HG03575 (cell line): ENCODE data around the gene NOP56.

Source experiments
- ATAC-seq: cut with Tn5 transposase; IDR thresholded peaks from one replicate; pipeline ENCODE4 v1.9.1; 2021; ENCODE audit not compliant: unreplicated experiment, insufficient number of reproducible peaks, low FRiP score; ENCODE audit errors: extremely low read depth

The NOP56 gene

DNA sequence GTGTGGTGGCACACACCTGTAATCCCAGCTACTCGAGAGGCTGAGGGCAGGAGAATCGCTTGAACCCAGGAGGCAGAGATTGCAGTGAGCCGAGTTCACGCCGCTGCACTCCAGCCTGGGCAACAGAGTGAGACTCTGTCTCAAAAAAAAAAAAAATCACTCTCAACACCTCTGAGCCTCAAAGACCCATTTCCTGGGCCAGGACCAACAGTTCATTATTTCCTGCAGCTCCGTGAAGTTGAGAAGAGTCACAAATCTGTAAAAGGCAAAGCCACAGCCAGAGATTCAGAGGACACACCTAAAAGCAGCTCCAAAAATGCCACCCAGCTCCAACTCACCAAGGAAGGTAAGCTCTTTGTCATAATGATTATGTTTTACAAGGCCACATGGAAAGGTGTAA is 15.2 kb upstream of the NOP56 start:
- ATAC-seq = no peak

DNA sequence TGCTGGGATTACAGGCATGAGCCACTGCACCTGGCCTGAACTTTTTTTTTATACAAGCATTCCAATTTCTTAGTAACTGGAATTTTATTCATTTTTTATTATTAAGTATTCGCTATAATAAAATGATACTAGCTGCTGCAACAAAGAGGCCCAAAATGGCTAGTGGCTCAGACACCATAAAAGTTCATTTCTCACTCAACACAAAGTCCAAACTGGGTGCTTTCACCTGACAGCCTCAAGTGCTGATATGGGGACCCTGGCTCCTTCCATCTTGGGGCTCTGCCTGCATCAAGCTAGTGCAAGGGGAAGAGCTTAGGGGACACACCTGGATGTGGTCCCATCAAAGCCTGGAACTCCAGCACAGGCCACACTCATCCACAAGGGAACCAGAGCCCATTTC is 12.2 kb upstream of the NOP56 start:
- ATAC-seq = no peak

DNA sequence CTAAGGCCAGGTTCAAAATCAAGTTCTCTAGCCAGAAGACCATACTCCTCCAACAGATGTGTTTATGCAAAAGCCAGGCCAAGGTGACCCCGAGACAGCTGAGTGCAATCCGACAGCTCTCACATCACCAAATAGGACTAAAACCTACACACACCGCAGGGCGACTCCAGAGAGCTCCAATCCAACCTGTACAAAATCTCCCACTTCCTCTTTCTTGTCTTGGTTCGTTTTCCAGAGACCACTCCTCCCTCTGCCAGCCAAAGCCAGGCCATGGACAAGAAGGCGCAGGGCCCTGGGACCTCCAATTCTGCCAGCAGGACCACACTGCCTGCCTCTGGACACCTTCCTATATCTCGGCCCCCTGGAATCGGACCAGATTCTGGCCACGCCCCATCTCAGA is 11.5 kb upstream of the NOP56 start:
- no peak for ATAC-seq

DNA sequence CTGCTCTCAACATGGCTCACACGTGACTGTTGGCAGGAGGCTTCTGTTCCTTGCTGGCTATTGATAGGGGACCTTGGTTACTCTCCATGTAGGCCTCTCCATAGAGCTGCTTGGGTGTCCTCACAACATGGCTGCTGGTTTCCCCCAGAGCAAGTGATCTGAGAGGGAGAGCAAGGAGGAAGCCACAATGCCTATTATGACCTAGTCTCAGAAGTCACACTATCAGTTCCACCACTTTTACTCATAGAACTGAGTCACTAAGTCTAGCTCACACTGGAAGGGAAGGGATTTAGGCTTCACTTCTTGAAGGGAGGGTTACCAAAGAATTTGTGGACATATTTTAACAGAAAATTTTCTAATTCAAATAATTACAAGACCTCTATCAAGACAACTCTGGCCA is 8.7 kb upstream of the NOP56 start:
- ATAC-seq = no peak

GRCh38 chr20:2652724-2653555 is 508 bp downstream of the NOP56 start:
- ATAC-seq = no peak

DNA sequence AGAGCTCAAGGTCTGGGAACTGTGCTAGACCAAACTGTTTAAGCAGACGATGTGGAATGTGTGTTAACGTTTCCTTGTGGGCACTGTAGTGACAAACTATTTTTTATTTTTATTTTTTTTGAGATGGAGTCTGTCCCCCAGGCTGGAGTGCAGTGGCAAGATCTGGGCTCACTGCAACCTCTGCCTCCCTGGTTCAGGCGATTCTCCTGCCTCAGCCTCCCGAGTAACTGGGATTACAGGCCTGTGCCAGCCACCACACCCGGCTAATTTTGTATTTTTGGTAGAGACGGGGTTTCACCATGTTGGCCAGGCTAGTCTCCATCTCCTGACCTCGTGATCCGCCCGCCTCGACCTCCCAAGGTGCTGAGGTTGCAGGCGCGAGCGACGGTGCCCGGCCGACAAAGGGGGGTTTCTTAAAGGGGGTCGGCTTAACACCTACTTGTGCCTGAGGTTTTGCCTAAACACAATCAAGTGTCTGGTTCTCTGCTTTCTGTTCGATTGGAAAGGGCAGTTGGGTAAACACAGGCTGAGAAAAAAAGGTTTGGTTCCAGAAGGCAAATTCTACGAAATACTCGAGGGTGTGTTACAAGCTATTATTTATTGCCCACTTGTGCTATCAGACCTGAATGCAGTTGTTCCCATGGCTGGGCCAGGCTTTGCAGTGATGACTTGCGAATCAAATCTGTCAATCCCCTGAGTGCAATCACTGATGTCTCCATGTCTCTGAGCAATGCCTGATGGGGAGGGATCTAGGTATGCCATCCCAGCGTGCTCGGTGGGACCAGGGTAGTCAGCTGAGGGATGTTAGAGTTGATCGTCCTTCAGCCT is 1.3 kb downstream of the NOP56 start:
- no peak for ATAC-seq

- no peak for ATAC-seq
Measured at GRCh38 chr20:2654384-2654822, 2.0 kb downstream of the NOP56 start.

DNA sequence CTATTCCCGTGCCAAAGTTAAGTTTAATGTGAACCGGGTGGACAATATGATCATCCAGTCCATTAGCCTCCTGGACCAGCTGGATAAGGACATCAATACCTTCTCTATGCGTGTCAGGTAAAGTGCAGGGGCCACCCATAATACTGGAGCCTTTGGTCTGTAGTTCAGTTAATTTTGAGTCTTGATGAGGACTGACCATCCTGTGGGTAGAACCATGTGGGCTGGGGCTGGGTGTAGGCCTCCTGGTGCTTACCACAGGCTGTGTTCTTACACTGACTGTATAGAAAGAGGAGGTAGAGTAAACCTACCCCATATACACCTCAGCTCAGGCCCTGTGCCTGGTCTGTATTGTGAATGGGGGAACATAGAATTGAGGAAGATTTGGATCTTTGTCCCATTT is 2.4 kb downstream of the NOP56 start:
- ATAC-seq = no peak

DNA sequence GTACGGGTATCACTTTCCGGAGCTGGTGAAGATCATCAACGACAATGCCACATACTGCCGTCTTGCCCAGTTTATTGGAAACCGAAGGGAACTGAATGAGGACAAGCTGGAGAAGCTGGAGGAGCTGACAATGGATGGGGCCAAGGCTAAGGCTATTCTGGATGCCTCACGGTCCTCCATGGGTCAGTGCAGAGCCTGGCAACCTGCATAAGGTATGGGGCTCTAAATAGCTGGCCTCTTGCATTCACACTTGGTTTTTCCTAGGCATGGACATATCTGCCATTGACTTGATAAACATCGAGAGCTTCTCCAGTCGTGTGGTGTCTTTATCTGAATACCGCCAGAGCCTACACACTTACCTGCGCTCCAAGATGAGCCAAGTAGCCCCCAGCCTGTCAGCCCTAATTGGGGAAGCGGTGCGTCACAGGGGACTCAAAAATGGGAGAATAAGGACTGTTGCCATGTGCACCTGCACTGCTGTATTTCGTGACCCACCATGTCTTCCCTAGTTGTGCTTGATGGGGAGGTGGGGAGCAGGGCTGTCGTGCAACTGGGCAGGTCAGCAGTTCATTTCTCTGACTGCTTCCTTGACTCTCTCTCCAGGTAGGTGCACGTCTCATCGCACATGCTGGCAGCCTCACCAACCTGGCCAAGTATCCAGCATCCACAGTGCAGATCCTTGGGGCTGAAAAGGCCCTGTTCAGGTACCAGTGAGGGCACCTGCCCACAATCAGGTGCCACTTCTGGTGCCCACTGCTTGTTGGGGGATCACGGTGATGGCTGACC is 3.1 kb downstream of the NOP56 start:
- no peak for ATAC-seq

GRCh38 chr20:2656471-2657117 is 4.2 kb downstream of the NOP56 start:
- ATAC-seq = no peak

DNA sequence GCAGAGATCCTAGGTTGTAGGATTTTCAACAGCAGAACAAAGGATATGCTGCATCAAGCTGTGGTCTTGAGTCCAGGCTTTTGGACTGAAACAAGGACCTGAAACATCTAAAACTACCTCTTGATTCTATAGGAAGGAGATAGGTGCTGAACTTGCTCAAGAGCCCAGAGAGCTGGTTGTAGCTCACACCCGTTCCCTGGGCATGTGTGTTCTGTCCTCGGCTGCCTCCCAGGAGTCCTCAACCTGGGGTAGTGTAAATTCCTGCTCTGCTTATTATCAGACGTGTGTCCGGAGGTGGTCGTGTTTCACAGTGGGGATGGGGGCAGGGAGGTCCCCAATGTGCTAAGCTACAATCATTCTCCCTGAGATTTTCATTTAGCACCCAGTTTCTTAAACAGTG is 4.8 kb downstream of the NOP56 start:
- no peak for ATAC-seq

DNA sequence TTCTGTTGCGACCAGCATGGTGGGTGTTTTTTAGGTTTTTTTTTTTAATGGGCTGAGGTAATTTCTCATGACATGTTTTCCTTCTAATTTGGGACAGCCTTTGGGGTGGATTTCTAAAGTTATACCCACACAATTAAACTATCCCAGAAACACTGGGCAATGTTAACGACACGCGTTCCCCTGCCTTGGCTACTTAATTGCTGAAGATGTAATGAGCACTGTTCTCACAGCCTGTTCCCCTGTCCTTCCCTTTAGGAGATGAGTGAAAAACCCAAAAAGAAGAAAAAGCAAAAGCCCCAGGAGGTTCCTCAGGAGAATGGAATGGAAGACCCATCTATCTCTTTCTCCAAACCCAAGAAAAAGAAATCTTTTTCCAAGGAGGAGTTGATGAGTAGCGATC is 5.2 kb downstream of the NOP56 start:
- ATAC-seq = no peak

GRCh38 chr20:2658414-2659354 is 6.3 kb downstream of the NOP56 start:
- ATAC-seq = no peak

- ATAC-seq = no peak
Measured at GRCh38 chr20:2659547-2659946, 7.1 kb downstream of the NOP56 start.

DNA sequence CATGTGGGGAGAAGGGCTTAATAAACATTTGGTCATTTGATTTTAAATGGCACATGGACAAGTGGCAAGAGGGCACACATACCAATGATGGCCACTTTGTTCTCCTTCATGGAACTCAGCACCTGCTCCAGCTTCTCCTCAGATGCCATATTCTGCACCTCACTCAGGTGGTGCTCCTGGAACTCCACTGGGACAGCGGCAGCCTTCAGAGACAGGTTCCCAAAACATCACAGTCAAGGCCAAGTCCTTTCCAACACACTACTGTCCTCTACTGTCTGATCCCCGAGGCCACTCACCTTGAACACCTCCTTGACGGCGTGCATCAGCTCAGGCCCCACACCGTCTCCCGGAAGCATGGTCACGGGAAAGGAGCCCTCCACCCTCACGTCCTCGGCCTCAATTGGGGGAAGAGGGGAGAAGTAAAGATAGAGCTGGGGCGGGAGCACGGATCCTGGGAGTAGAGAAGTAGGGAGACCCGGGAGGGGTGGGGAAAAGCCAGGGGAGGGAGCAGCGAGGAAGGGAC is 11.0 kb downstream of the NOP56 start:
- no peak for ATAC-seq

GRCh38 chr20:2663887-2664719 is 11.7 kb downstream of the NOP56 start, which contains the start of gene IDH3B:
Gene IDH3B, minus strand, starts transcription at chr20:2664216. Its CDS starts 28 bp downstream, at chr20:2664188.
- peak; percentile 56 for ATAC-seq

DNA sequence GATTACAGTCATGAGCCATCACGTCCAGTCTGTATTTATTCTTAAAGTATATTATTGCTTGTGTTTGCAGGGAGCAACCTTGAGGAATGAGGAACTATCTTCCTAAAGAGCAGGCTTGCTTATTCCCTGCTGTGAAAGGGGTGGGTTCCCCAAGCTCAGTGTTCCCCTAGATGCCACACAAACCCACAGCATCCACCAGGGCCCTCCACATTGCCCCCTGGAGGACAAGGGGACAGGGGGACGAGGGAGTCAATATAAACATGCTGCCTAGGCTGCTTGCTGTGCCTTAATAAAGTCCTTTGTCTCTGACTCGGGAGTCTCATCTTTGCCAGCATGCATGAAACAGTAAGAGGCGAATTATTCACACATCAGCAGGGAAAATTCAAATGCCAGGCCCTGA is 19.5 kb downstream of the NOP56 start:
- no peak for ATAC-seq
